ENCODE results near the gene FEN1. TPM values are rescaled to one million over a fixed set of nuclear protein-coding genes. Genes with fewer than 3 reads are reported as not detected.

The FEN1 gene
- total RNA-seq, 1 donor from 2014 or later: 27.4 TPM

DNA sequence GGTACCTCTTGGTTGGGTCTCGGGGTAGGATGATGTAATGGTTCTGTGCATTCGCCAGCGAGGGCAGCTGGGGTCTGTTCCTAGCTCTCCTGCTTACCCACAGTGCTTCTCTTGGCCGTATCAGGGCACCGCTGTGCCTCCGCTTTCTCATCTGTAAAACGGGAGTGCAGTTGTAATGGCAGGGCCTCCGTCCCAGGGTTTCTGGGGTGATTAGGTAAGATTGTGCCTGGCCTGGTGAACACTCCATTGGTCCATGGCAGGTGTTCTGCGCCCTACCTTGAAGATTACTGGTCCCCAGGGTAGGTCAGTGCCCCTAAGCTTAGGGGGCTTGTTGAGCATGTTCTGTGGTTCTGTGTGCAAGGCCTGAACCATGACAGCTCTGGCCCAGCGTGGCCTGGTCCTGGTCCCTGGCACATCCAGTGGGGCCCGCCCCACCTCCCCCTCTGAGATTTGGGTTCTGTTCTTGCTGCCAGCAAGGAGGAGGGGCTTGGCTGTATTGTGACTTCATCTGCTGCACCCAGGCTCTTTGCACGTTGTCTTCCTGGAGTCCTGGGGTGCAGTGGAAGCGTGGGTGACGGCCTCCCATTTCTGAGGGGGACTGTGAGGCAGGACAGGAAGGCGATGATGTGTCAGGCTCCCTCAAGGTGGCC is 35.4 kb upstream of the FEN1 start:
- DNase-seq: no peak

DNA sequence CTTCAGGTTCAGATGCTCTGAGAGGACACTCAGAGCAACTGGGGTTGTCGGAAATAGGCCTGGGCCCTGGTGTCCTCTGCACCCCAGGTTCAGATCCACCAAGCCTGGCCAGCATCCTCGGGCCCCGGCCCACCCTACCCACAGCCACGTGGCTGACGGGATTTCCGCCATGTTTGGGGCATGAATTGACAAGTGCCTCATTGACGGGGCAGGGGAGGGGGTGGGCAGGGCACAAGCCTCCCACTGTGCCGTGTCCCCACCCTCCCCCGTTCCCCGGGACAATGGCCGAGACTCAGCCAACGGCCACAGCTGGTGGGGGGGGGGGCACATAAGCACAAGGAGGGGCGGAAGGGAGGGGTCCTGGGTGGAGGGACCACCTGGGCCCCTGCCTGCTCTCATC is 31.8 kb upstream of the FEN1 start:
- DNase-seq: no peak

DNA sequence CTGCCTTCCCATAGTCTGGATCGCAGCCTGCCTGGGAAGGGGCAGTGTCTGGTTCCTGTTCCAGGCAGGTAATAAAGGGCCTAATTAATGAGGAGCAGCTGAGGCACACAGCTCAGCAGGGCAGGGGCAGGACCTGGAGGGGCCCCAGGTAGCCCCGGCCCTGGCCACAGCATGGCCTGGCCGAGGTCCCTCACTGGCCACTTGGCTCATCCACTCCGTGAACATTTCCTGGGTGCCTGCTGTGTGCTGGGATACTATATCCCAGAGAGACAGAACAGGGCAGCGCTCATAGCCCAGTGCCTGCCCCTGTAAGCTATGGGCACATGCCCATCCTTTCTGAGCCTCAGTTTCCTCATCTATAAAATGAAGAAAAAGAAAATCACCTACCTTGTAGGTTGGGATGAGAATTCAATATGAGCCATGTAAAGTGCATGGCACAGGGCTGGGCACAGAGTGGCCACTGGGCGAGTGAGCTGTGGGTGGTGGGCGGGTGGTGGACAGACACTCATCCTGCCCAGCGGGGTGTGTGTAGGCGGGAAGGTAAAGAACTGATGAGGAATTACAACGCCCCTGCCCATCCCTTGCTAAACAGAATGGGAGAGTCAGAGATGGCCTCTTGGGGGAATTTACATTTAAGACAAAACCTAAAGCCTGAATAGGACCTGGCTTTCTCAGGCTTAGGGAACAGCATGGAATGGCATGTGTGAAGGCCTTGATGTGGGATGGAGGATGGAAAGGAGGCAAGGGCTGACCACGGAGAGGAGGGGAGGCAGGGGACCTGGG is 31.1 kb upstream of the FEN1 start:
- no peak for DNase-seq

DNA sequence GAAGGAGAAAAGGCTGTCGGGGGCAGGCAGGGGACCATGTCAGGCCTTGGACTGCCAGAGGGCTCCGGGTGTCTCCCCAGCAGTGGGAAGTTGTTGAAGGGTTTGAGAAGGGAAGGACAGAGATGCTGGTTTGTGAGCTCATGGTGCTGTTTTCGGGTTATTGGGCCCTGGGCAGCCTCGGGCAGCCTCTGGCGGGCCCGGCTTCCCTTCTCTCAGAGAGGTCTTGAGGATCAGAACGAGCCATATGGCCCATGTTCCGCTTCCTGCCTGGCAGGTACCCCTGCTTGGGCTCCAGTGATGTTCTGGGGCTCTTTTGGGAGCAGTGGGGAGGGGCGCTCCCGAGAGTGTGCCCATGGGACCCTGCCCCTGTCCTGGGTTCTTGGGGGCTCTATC is 30.5 kb upstream of the FEN1 start:
- no peak for DNase-seq

DNA sequence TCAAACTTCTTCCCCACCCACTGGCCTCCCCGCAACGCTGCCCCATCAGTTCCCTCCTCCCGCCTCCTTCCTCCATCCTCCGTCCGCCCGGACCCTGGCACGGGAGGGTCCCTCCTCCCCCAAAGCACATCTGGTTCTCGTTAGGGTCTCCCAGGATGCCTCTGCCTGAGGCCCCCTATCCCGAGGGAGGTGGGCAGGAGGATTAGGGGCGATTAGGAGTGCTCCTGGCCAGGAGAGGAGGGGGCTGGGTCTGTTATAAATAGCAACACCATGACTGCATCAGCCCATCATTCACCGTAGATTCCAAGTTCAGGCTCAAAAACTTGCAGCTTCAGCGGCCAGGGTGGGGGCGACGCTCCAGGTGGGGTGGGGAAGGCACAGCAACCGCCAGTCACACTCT is 29.9 kb upstream of the FEN1 start:
- DNase-seq: no peak

DNA sequence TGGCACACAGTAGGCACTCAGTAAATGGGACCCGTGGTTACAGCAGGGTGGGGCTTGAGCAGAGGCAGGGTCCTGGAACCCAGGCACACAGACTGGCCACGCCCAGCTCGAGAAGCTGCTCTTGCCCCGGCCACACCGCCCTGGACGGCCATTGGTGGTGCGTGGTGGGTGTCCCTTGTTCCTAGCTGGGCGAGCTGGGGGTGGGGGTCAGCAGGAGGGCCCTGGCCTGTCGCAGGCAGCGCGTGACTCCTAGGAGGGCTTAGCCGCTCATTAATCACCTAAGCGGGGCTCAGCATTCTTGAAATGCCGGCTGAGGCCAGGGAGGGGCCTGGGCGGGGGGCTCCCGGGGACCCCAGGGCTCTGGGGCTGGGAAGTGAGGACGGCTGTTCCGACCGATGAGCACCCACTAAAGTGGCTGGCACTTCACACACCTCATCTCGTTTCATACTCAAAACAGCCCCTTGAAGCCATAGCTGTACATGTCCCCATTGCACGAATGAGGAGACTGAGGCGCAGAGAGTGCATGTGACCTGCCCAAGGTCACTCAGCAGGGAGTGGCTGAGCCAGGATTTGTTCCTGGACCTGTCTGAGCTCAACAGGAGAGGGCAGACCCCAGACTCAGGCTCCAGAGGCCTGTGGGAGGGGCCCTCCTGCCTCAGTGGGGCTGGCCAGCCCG is 28.6 kb upstream of the FEN1 start:
- DNase-seq: no peak

DNA sequence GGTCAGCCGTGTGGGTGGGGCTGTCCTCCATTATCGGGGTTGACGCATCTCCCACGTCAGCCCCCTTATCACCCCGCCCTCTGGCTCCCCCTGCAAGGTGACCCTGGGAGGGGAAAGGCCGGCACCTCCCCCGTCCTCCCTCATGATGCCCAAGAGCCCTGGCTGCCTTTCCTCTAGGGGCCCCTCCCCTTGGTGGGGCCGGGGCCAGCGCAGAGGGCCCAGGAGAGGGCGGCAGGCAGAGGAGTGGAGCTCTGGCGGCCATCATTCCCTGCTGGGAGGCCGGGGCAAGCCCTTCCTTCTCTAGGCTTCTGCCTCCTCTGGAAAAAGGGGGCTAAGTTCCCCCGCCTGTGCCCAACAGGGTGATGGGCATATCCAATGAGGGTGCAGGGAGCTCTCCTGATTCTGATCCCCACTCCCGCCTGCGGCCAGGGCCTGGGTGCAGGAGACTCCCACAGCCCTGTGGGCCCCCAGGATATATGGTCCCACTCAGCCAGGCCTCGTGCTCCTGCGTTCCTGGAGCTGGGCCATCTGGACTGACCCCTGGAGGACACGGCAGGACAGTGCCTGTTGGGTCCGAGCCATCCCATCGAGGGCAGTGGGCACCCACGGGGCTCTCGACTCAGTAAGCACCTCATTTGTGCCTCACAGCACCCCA is 28.0 kb upstream of the FEN1 start:
- DNase-seq: no peak

DNA sequence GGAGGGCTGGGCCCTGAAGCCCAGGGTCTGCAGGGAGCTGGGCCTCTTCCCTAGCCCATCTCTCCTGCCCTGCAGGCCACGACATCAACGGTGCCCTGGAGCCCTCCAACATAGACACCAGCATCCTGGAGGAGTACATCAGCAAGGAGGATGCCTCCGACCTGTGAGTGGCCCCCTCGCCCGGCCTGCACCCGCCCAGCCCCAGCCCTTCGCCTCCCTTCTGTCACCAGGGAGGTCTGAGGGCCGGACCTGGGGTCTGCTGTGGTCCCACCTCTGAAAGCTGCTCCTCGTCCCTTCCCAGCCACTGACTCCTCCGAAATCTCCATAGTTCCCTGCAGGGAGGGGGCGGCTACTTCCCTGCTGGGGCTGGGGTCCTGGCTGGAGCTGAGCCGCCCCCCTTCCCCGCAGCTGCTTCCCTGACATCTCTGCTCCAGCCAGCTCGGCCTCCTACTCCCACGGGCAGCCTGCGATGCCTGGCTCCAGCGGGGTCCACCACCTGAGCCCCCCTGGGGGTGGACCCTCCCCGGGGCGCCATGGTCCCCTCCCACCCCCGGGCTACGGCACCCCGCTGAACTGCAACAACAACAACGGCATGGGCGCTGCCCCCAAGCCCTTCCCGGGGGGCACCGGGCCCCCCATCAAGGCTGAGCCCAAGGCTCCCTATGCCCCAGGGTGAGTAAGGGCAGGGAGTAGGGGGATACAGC is 27.0 kb upstream of the FEN1 start:
- no peak for DNase-seq

DNA sequence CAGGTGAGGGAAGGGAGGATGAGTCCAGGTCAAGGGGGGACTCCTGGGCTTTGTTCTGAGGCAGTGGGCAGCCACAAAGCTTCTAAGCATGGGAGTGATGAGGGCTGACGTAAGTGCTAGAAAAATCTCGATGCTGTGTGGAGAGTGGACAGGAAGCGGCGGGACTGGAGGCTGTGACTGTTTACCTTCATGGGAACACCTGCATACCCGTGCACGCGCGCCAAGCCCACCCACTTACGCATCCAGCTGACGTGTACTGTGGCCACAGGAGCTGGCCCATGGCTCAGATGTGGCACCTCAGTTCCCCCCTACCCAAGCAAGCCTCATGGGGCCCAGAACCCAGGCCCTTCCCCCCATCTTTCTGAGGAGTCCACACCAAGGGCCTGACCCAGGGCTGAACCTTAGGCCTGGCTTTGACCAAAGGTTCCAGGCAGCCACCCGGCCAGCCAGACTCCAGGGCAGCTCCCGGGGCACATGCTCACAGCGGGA is 26.3 kb upstream of the FEN1 start:
- DNase-seq: no peak

DNA sequence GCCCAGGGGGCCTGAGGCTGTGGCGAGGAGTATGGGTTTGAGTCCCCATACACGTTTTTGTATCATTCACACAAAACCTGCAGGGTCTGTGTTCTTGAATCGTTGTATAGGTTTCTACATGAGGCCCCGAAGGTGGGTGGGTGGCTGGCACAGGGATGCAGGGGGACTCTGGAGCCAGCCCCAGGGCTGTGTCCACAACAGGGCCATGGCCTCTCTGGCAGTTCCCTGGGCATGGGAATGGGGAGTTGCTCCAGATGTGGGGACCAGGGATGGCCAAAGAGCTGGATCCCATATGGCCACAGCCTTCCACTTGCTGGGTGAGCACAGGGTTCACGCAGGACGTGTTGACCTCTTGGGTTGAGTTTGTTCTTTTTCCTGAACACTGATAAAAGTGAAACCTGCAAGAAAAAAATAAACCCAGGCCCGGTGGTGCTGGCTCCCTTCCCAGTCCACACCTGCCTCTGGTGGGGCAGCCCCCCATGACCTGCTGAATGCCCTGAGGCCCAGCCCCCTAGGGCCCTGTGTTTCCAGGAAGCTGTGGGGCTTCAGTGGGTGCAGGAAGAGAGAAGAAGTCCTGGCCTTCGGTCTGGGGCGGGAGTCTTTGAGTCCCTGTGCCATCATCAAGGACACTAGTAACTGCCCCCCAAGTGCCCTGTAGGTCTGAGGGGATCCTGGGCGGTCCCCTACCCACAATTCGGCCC is 24.2 kb upstream of the FEN1 start:
- DNase-seq: no peak

DNA sequence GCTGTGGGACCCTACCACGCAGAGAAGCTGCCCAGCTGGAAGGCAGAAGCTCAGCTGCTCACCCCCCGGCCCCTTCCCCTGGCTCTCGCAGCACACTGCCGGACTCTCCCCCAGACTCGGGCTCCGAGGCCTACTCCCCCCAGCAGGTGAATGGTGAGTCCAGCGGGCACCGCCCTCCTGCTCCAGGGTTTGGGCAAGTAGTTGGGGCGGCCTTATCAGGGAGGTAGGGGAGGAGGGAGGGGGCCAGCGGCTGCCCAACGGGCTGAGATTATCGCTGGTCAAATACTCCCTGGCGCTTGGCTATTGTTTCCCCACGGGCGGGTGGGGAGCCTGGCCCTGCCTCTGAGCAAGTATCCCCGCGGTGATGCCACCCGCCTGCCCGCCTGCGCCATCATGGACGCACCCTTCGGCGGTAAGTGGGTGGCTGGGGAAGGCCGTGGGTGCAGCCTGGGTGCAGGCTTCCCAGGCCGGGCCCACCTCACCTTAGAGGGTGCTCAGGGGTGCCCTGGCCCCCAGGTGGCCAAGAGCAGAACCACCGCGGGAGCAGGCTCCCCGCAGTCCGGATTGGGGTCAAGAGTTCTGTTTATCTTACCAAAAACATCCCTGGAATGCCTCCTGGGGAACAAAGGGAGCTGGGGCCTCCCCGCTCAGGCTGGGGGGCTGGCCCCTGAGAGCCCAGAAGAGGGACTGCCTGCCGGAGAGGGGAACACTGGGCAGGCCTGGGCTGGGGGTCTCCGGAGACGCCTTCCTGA is 23.4 kb upstream of the FEN1 start:
- no peak for DNase-seq

DNA sequence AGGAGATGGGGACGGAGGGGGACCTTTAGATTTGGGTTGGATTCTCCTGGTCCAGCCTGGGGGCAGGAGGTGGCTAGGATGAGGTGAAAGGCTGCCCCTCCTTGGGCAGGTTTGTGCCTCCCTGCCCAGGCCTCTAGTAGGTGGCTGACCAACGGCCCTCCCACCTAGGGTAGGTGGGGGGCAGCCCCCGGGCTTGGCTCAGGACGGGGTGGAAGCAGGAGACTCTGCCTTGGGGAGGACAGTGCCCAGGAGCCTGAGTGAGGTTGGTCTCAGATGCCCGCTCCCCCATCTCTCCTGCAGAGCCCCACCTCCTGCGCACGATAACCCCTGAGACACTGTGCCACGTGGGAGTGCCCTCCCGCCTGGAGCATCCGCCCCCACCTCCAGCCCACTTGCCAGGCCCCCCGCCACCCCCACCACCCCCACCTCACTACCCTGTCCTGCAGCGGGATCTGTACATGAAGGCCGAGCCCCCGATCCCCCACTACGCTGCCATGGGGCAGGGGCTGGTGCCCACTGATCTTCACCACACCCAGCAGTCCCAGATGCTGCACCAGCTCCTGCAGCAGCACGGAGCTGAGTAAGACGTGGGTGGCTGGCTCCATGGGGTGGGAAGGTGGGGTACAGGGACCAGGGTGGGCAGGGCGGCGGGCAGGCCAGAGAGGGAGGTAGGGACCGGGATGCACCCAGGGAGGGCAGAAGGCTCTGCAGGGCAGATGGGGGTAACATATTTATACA is 22.6 kb upstream of the FEN1 start:
- DNase-seq: no peak

DNA sequence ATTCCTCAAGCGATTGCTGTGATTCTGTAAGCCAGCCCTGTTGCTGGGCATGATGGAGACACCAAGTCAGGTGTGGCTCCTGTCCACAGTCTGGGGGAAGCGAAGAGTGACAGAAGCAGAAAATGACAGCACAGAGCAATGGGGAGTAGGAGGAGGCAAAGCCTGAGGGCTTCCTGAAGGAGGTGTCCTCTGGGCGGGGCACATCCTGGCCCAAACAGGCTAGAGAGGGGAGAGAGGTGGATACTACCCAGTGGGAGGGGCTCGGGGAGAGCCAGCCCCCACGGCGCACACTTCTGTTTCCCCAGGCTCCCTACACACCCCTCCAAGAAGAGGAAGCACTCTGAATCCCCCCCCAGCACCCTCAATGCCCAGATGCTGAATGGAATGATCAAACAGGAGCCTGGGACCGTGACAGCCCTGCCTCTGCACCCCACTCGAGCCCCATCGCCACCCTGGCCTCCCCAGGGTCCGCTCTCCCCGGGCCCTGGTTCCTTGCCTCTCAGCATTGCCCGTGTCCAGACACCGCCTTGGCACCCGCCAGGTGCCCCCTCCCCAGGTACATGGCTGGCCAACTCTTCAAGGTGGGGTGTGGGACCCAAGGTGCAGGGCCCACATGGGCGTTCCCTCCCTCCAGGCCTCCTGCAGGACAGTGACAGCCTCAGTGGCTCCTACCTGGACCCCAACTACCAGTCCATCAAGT is 21.4 kb upstream of the FEN1 start:
- no peak for DNase-seq

DNA sequence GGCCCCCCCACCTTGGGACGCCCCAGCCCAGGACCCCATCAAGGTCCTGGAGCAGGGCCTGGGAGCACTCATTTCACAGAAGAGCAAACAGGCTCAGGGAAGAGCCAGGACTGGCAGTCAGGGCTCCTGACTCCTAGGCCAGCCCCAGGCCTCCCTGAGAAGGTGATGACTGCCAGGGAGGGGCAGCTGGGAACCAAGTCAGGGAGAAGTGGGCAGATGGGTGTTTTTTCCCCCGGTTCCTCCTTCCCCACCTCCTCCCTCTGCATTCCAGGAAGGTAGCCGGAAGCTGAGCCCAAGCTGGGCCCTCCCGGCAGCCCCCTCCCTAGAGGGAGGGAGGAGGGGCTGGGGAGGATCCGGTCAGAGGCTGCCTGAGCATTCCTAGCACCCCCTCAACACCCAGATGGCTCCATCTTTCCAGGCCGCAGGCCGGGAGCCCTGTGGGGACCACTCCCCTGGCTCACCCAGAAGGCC is 20.7 kb upstream of the FEN1 start:
- DNase-seq: no peak

DNA sequence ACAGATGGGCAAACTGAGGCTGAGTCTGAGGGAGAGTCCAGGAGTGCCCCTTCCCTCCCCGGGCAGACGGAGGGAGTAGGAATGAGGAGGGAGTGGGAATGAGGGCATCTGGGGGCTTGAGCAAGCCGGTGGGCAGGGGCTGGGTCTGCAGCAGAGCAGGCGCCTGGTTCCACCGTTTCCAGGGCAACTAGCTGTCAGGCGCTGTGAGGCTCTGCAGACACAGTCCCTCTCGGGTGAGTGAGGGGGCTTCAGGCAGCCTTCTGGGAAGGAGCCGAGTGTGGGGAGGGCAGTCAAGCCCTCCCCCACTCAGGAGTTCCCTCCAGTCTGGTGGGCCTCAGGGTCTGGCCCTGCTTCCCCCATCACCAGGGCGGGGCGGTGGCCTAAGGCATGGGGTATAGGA is 19.4 kb upstream of the FEN1 start:
- no peak for DNase-seq

DNA sequence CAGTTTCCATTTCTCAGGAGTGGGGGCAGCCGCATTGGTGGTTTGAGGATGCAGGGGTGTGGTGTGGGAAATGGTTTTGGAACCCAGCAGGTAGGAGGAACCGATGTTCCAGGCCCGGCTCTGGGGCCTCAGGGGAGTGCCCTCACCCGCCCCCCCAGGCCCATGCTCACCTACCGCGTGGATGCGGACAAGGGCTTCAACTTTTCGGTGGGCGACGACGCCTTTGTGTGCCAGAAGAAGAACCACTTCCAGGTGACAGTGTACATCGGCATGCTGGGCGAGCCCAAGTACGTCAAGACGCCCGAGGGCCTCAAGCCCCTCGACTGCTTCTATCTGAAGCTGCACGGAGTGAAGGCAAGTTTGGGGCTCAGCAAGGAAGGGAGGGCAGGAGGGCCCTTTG is 18.9 kb upstream of the FEN1 start:
- DNase-seq: no peak

DNA sequence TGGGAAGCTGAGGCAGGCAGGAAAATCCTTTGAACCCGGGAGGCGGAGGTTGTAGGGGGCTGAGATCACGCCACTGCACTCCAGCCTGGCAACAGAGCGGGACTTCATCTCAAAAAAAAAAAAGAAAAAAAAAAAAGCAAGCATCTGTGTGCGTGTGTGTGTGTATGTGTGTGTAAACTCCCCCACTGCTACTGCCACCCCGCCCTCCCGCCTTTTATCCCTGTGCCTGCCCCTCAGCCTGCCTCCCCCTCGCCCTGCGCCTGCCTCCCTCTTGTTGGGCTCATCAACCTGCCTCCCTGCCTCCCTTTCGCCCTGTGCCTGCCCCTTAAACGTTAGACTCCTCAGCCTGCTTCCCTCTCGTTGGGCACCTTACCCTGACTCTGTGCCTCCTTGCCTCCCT is 18.3 kb upstream of the FEN1 start:
- DNase-seq: no peak

DNA sequence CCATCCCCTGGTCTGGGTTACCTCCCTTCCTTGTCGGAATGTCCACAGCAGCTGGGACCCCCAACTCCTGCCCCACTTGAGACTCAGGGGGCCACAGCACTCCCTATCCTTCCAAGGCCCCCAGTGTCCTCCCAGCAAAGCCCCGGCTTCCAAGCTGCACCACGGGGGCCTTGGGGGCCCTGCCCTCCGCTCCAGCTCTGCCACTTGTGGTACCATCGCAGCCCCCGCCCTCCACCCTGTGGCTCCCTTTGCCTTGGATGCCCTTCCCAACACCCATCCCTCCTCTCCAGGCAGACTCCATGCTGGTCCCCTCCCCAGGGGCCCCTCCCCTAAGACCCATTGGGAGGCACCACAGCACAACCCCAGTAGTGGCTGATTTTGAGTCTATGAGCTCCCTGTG is 17.6 kb upstream of the FEN1 start:
- DNase-seq: no peak

Data from dermis blood vessel endothelial cell (primary cell).